GM18507 (cell line): ENCODE data around the gene CTIF.

Experiments used
- DNase-seq: peaks from one replicate; pipeline ENCODE4 v3.0.0; 2011; ENCODE audit warnings: low read depth; ENCODE audit not compliant: insufficient read length; ENCODE audit errors: extremely low spot score
- FAIRE-seq: peaks from 2 replicates; lab custom pipeline; 2011; peaks lifted over from hg19 to GRCh38; lab: Jason Lieb, UNC

Gene CTIF

GRCh38 chr18:48548011-48548771, 9.4 kb downstream of the CTIF start:
- FAIRE-seq (no peak), DNase-seq (no peak)

- FAIRE-seq (no peak), DNase-seq (no peak)
Measured at GRCh38 chr18:48548921-48549320, 10.1 kb downstream of the CTIF start.

- no peak for DNase-seq
- no peak for FAIRE-seq
Measured at GRCh38 chr18:48550101-48550729, 11.4 kb downstream of the CTIF start.

- no peak for DNase-seq
- no peak for FAIRE-seq
Measured at GRCh38 chr18:48551100-48551499, 12.3 kb downstream of the CTIF start.

- DNase-seq (no peak), FAIRE-seq (no peak)
Measured at GRCh38 chr18:48552130-48552529, 13.3 kb downstream of the CTIF start.

- DNase-seq, result no peak
- no peak for FAIRE-seq
Measured at GRCh38 chr18:48553236-48553635, 14.4 kb downstream of the CTIF start.

GRCh38 chr18:48554610-48555400, 16.0 kb downstream of the CTIF start:
- no peak for FAIRE-seq
- no peak for DNase-seq

GRCh38 chr18:48555465-48555995, 16.7 kb downstream of the CTIF start:
- DNase-seq (no peak), FAIRE-seq (no peak)

- DNase-seq, result no peak
- FAIRE-seq, result no peak
Measured at GRCh38 chr18:48557640-48558174, 18.9 kb downstream of the CTIF start.

- no peak for FAIRE-seq
- no peak for DNase-seq
Measured at GRCh38 chr18:48558248-48558647, 19.4 kb downstream of the CTIF start.

- DNase-seq (no peak), FAIRE-seq (no peak)
Measured at GRCh38 chr18:48560491-48560890, 21.7 kb downstream of the CTIF start.

GRCh38 chr18:48562075-48562474, 23.2 kb downstream of the CTIF start:
- no peak for FAIRE-seq
- no peak for DNase-seq

GRCh38 chr18:48563027-48563426, 24.2 kb downstream of the CTIF start:
- FAIRE-seq (no peak), DNase-seq (no peak)

- FAIRE-seq (no peak), DNase-seq (no peak)
Measured at GRCh38 chr18:48564139-48564538, 25.3 kb downstream of the CTIF start.

- DNase-seq (no peak), FAIRE-seq (no peak)
Measured at GRCh38 chr18:48565105-48565504, 26.3 kb downstream of the CTIF start.

GRCh38 chr18:48566589-48566988, 27.8 kb downstream of the CTIF start:
- FAIRE-seq, result no peak
- no peak for DNase-seq

- FAIRE-seq (no peak), DNase-seq (no peak)
Measured at GRCh38 chr18:48567388-48567787, 28.6 kb downstream of the CTIF start.

GRCh38 chr18:48569139-48569914, 30.5 kb downstream of the CTIF start:
- no peak for FAIRE-seq
- no peak for DNase-seq

- FAIRE-seq (no peak), DNase-seq (no peak)
Measured at GRCh38 chr18:48569915-48570264, 31.1 kb downstream of the CTIF start.
